ENCODE measurements around the gene CS. TPM values are rescaled to one million over a fixed set of nuclear protein-coding genes. Genes with fewer than 3 reads are reported as not detected.
"Not testable (repeated sequence)": the region's sequence is repeated elsewhere in the genome, so short reads cannot be mapped to it uniquely, and the experiment has no call there.

CS gene
- total and polyA plus RNA-seq, 3 experiments from 2014 or later: 78.8 to 286 (median 279) TPM

- H3K27ac Mint-ChIP-seq: peak overlapping the region in 1 of 8 donors; percentile 84
- H3K4me1 Mint-ChIP-seq: peaks cover 0 to 3% (median 0%) of the 10 kb centered on the region in 3 donors
- H3K27me3 Mint-ChIP-seq: no peaks in the 10 kb centered on the region
- H3K4me3 ChIP-seq (ENCODE audit: low read length): no peak overlapping the region
- H3K36me3 ChIP-seq (ENCODE audit: insufficient read depth, low read length): peaks cover 42% of the 10 kb centered on the region
- no peaks in the 10 kb centered on the region for H3K4me1 ChIP-seq (ENCODE audit: insufficient read depth, low read length)
- H3K9me3 Mint-ChIP-seq: no peaks in the 10 kb centered on the region
- no peak overlapping the region for H3K27ac ChIP-seq (ENCODE audit: low read depth, low read length)
- H3K4me3 Mint-ChIP-seq: no peak overlapping the region
- ChIA-PET POLR2A (no interaction called here), CTCF (no interaction called here)
- no peaks in the 10 kb centered on the region for H3K27me3 ChIP-seq (ENCODE audit: insufficient read depth, low read length, poor library complexity, severe bottlenecking)
- DNase-seq: no peak
- no peaks in the 10 kb centered on the region for H3K9me3 ChIP-seq (ENCODE audit: low read length)
- peaks cover 10 to 83% (median 20%) of the 10 kb centered on the region in 3 donors for H3K36me3 Mint-ChIP-seq
Measured at GRCh38 chr12:56274299-56274698, 25.8 kb downstream of the CS start.

- H3K9me3 ChIP-seq (ENCODE audit: low read length); H3K4me1 Mint-ChIP-seq; CTCF ChIA-PET; H3K27me3 ChIP-seq (ENCODE audit: insufficient read depth, low read length, poor library complexity, severe bottlenecking); H3K27me3 Mint-ChIP-seq; H3K9me3 Mint-ChIP-seq; DNase-seq; H3K4me3 ChIP-seq (ENCODE audit: low read length); POLR2A ChIA-PET; H3K27ac ChIP-seq (ENCODE audit: low read depth, low read length); H3K4me3 Mint-ChIP-seq; H3K4me1 ChIP-seq (ENCODE audit: insufficient read depth, low read length): not testable (repeated sequence)
- peaks cover 28% of the 10 kb centered on the region for H3K36me3 ChIP-seq (ENCODE audit: insufficient read depth, low read length)
- Mint-ChIP-seq H3K36me3 (peaks cover 7 to 77% (median 21%) of the 10 kb centered on the region in 3 donors), H3K27ac (peak overlapping the region in 1 of 8 donors; percentile 13)
Measured at GRCh38 chr12:56272468-56272867, 27.7 kb downstream of the CS start.

DNA sequence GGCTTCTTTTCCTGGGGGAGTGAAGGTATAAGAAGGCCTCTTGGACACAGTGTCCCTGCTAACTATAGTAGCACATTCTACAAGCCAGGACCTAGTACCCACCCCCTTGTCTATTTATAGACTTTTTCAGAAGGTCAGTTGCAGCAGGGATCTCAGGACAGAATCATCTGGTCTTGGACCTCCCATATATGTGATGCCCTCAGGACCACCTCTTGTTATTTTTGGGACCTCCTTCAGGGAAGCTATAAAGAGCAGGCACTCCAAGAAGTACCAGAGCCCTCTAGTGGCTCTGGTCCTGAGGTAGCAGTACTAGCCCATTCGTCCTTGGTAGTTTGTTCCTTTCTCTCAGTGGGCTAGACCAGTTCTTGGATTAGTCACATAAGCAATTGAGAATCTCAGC is 29.1 kb downstream of the CS start:
- Mint-ChIP-seq H3K4me3 (peak overlapping the region in 1 of 7 donors; percentile 8), H3K27ac (peak overlapping the region in 6 of 8 donors; percentile 1 to 78 (median 63)), H3K27me3 (no peaks in the 10 kb centered on the region), H3K4me1 (peaks cover 17 to 18% (median 17%) of the 10 kb centered on the region in 3 donors), H3K36me3 (peaks cover 7 to 73% (median 20%) of the 10 kb centered on the region in 3 donors), H3K9me3 (no peaks in the 10 kb centered on the region)
- Histone ChIP-seq H3K27ac (ENCODE audit: low read depth, low read length) (no peak overlapping the region), H3K4me3 (ENCODE audit: low read length) (no peak overlapping the region), H3K4me1 (ENCODE audit: insufficient read depth, low read length) (peaks cover 12% of the 10 kb centered on the region), H3K27me3 (ENCODE audit: insufficient read depth, low read length, poor library complexity, severe bottlenecking) (no peaks in the 10 kb centered on the region), H3K9me3 (ENCODE audit: low read length) (no peaks in the 10 kb centered on the region), H3K36me3 (ENCODE audit: insufficient read depth, low read length) (peaks cover 28% of the 10 kb centered on the region)
- no peak for DNase-seq
- ChIA-PET CTCF (no interaction called here), POLR2A (no interaction called here)

DNA sequence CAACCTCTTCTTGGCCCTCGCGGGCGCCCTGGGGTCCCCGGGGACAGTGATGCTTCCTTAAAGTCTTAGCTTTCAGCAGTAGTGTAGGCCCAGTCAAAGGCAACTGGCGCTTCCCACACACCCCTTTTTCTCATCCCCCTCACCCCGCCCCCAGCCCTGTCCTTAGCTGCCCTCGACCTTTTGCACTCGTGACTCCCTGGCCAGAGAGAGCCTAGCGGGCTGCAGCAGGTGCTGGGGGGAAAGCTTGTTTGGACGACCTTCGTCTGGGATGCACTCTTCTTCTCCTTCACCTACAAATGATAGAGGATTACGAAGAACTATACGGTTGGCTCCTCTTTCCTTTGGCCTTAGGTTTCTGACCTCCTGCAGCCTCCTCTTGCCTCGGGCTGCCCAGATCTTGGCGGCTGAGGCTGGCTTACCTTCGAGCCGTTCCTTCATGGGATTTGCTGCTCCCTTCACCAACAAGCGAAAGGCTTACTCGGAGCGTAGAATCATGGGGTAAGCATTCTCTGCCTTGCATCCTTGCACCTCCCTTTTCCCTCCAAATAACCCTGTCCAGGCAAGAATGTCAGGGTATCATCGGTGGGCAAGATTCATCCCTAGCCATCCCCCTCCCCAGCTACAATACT is 32.6 kb downstream of the CS start:
- ChIA-PET POLR2A (interaction anchor here (0.8 to 1.7 kb wide), 4 partner anchors 9 to 193 kb away, joined by 3 to 11 read pairs (median 4); partner anchors contain the start of genes ANKRD52, RNF41 and TIMELESS), CTCF (interaction anchor here (0.6 to 2.8 kb wide), 15 partner anchors 10 to 196 kb away, joined by 3 to 18 read pairs (median 3); partner anchors contain the start of genes ANKRD52, RNF41, STAT2 and ZC3H10)
- DNase-seq: no peak
- H3K36me3 ChIP-seq (ENCODE audit: insufficient read depth, low read length): no peaks in the 10 kb centered on the region
- H3K4me1 ChIP-seq (ENCODE audit: insufficient read depth, low read length): peaks cover 12% of the 10 kb centered on the region
- H3K4me1 Mint-ChIP-seq: peaks cover 18 to 21% (median 19%) of the 10 kb centered on the region in 3 donors
- H3K27me3 ChIP-seq (ENCODE audit: insufficient read depth, low read length, poor library complexity, severe bottlenecking): no peaks in the 10 kb centered on the region
- H3K9me3 Mint-ChIP-seq: no peaks in the 10 kb centered on the region
- no peaks in the 10 kb centered on the region for H3K9me3 ChIP-seq (ENCODE audit: low read length)
- H3K27ac ChIP-seq (ENCODE audit: low read depth, low read length): peak overlapping the region; percentile 98
- H3K36me3 Mint-ChIP-seq: peaks cover 0 to 42% (median 2%) of the 10 kb centered on the region in 3 donors
- peak overlapping the region; percentile 93 for H3K4me3 ChIP-seq (ENCODE audit: low read length)
- H3K27me3 Mint-ChIP-seq: no peaks in the 10 kb centered on the region
- H3K27ac Mint-ChIP-seq: peak overlapping the region; percentile 23 to 99 (median 87)
- H3K4me3 Mint-ChIP-seq: peak overlapping the region; percentile 89 to 97 (median 95)

- CTCF ChIA-PET: interaction anchor here (0.6 to 2.8 kb wide), 23 partner anchors 9 to 200 kb away, joined by 3 to 18 read pairs (median 3); partner anchors contain the start of genes ANKRD52, ESYT1, RNF41 and SMARCC2
- Mint-ChIP-seq H3K9me3 (no peaks in the 10 kb centered on the region), H3K27ac (peak within 1 kb of the TSS; percentile 80 to 99 (median 96)), H3K36me3 (peaks cover 0 to 35% (median 2%) of the 10 kb centered on the region in 3 donors), H3K4me1 (peaks cover 18 to 21% (median 21%) of the 10 kb centered on the region in 3 donors), H3K27me3 (no peaks in the 10 kb centered on the region), H3K4me3 (peak within 1 kb of the TSS; percentile 89 to 97 (median 95))
- Histone ChIP-seq H3K9me3 (ENCODE audit: low read length) (no peaks in the 10 kb centered on the region), H3K36me3 (ENCODE audit: insufficient read depth, low read length) (no peaks in the 10 kb centered on the region), H3K27me3 (ENCODE audit: insufficient read depth, low read length, poor library complexity, severe bottlenecking) (no peaks in the 10 kb centered on the region), H3K4me1 (ENCODE audit: insufficient read depth, low read length) (peaks cover 12% of the 10 kb centered on the region), H3K27ac (ENCODE audit: low read depth, low read length) (peak within 1 kb of the TSS; percentile 98), H3K4me3 (ENCODE audit: low read length) (peak within 1 kb of the TSS; percentile 93)
- peak; percentile 84 to 93 (median 88) for DNase-seq
- POLR2A ChIA-PET: interaction anchor here (0.5 to 1.7 kb wide), 8 partner anchors 9 to 294 kb away, joined by 3 to 11 read pairs (median 3); partner anchors contain the start of genes ANKRD52, RNF41, SPRYD4 and TIMELESS
Measured at GRCh38 chr12:56266693-56267442, 33.3 kb downstream of the CS start, which contains the start of gene COQ10A. Gene COQ10A, plus strand, starts transcription at chr12:56266942. Its CDS starts 177 bp downstream, at chr12:56267119.

- Histone ChIP-seq H3K4me3 (ENCODE audit: low read length) (peak overlapping the region; percentile 93), H3K27ac (ENCODE audit: low read depth, low read length) (peak overlapping the region; percentile 98), H3K4me1 (ENCODE audit: insufficient read depth, low read length) (peaks cover 12% of the 10 kb centered on the region)
- DNase-seq; H3K27me3 ChIP-seq (ENCODE audit: insufficient read depth, low read length, poor library complexity, severe bottlenecking); H3K9me3 ChIP-seq (ENCODE audit: low read length); H3K27me3 Mint-ChIP-seq; H3K36me3 ChIP-seq (ENCODE audit: insufficient read depth, low read length); H3K9me3 Mint-ChIP-seq: not testable (repeated sequence)
- H3K4me3 Mint-ChIP-seq: peak overlapping the region; percentile 89 to 97 (median 95)
- H3K27ac Mint-ChIP-seq: peak overlapping the region; percentile 80 to 99 (median 96)
- POLR2A ChIA-PET: interaction anchor here (0.5 to 1.7 kb wide), 8 partner anchors 8 to 293 kb away, joined by 3 to 11 read pairs (median 4); partner anchors contain the start of genes ANKRD52, RNF41, SPRYD4 and TIMELESS
- peaks cover 18 to 21% (median 21%) of the 10 kb centered on the region in 3 donors for H3K4me1 Mint-ChIP-seq
- H3K36me3 Mint-ChIP-seq: peaks cover 0 to 28% (median 2%) of the 10 kb centered on the region in 3 donors
- CTCF ChIA-PET: interaction anchor here (0.7 to 2.8 kb wide), 15 partner anchors 8 to 201 kb away, joined by 3 to 18 read pairs (median 3); partner anchors contain the start of genes ANKRD52, ESYT1, SMARCC2 and ZC3H10
Measured at GRCh38 chr12:56266068-56266692, 34.0 kb downstream of the CS start.

GRCh38 chr12:56262955-56263354 is 37.2 kb downstream of the CS start:
- H3K4me1 ChIP-seq (ENCODE audit: insufficient read depth, low read length): peaks cover 18% of the 10 kb centered on the region
- not testable (repeated sequence) for H3K27ac ChIP-seq (ENCODE audit: low read depth, low read length); H3K4me3 Mint-ChIP-seq; H3K9me3 ChIP-seq (ENCODE audit: low read length); DNase-seq; H3K27me3 Mint-ChIP-seq; H3K36me3 ChIP-seq (ENCODE audit: insufficient read depth, low read length); H3K27me3 ChIP-seq (ENCODE audit: insufficient read depth, low read length, poor library complexity, severe bottlenecking); H3K9me3 Mint-ChIP-seq; H3K36me3 Mint-ChIP-seq; H3K27ac Mint-ChIP-seq; H3K4me3 ChIP-seq (ENCODE audit: low read length)
- CTCF ChIA-PET: interaction anchor here (1.2 to 1.3 kb wide), 2 partner anchors 10 to 40 kb away, joined by 4 read pairs; no protein-coding TSS in a partner anchor
- POLR2A ChIA-PET: interaction anchor here (0.7 kb wide), 1 partner anchor 74 kb away, joined by 11 read pairs; the partner anchor contains the start of gene SMARCC2
- peaks cover 24 to 26% (median 24%) of the 10 kb centered on the region in 3 donors for H3K4me1 Mint-ChIP-seq
